GM12874 (cell line): ENCODE data around the gene OR4M1.
"Not testable (repeated sequence)": the region's sequence is repeated elsewhere in the genome, so short reads cannot be mapped to it uniquely, and the experiment has no call there.

Experiments used
- TF ChIP-seq, protein P1 (sequence below): IDR thresholded peaks from 2 replicates; pipeline ENCODE4 v1.5.1; 2011; ENCODE audit warnings: low read depth, mild to moderate bottlenecking, control low read depth, low read length, moderate library complexity; ENCODE audit not compliant: insufficient read depth

OR4M1 gene

GRCh38 chr14:19799880-19800279, 26.6 kb downstream of the OR4M1 start:
- TF ChIP-seq, protein P1, sequence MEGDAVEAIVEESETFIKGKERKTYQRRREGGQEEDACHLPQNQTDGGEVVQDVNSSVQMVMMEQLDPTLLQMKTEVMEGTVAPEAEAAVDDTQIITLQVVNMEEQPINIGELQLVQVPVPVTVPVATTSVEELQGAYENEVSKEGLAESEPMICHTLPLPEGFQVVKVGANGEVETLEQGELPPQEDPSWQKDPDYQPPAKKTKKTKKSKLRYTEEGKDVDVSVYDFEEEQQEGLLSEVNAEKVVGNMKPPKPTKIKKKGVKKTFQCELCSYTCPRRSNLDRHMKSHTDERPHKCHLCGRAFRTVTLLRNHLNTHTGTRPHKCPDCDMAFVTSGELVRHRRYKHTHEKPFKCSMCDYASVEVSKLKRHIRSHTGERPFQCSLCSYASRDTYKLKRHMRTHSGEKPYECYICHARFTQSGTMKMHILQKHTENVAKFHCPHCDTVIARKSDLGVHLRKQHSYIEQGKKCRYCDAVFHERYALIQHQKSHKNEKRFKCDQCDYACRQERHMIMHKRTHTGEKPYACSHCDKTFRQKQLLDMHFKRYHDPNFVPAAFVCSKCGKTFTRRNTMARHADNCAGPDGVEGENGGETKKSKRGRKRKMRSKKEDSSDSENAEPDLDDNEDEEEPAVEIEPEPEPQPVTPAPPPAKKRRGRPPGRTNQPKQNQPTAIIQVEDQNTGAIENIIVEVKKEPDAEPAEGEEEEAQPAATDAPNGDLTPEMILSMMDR = no peak

DNA sequence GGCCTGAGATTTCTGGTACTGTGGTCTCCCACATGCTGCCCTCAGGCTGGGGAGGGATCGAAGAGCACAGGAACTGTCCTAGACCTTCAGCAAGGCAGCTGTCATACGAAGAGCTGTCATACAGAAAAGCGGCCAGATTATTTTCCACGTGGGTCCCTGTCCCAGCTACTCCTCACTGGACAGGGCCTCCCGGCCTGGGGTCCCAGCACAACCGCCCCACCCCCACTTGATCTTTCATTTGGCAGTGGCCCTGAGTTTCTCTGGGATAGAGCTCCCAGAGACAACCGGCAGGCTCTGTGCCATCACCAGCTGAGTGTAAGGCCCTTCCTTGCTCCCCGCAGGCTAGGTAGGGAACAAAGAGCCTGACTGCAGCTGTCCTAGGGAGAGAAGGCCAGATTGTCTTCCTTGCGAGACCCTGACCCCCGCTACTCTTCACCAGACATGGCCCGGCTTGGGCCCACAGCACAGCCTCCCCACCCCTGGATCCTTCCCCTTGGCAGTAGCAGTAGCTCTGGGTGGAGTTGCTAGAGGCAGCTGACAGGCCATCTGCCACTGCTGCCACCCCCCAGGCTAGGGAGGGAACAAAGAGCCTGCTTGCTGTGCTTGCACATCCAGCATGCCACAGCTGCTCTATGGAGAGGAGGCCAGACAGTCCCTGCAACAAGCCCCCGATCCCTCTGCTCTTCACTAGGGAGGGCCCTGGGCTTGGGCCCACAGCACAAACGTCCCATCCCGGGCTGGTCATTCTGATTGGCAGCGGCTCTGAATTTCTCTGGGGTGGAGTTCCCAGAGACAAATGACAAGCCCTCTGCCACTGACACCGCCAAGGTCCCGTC, 27.2 kb downstream of the OR4M1 start:
- TF ChIP-seq, protein P1 = no peak

DNA sequence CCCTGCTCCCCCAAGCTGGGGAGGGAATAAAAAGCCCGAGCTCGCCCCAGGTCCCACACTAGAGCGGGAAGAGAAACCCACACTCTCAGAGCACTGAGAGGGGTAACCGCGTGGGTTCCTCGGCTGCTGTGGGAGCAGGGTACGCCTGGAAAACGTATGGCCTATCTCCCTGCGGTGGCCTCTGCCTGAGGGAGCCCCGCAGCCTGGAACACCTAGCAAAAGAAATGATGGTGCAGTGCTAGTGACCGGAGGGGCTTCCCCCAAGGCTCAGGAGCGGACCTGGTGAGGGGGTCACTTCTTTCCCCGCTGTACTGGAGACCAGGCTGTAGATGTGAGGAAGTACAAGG, 27.8 kb downstream of the OR4M1 start:
- TF ChIP-seq, protein P1 = no peak

- TF ChIP-seq, protein P1 = not testable (repeated sequence)
Measured at GRCh38 chr14:19803470-19803869, 30.2 kb downstream of the OR4M1 start, which contains the start of gene OR4N2. OR4N2 (plus strand) TSS chr14:19803770; CDS start chr14:19827449, 23,679 bp downstream.

GRCh38 chr14:19823178-19823577, 49.9 kb downstream of the OR4M1 start:
- TF ChIP-seq, protein P1 = no peak

- TF ChIP-seq, protein P1 = no peak
Measured at GRCh38 chr14:19823765-19824164, 50.5 kb downstream of the OR4M1 start.

GRCh38 chr14:19828314-19828713, 55.0 kb downstream of the OR4M1 start:
- TF ChIP-seq, protein P1 = no peak
